Adrenal gland (tissue), 5 donors: ENCODE results near the gene TBCB.

Source experiments
- CTCF ChIP-seq, 6 experiments: fragments of 450-650 bp in 4 of 6; fragments of 200-600 bp in 2 of 6; sonication (generic) in 1 of 6; IDR thresholded peaks; 1 replicate in 5 of 6; 2 replicates in 1 of 6; pipeline versions ENCODE4 v1.5.1 to v1.8.0; 2016 to 2021; ENCODE audit warnings: antibody characterized with exemption in 6 of 6, mild to moderate bottlenecking in 2 of 6, moderate library complexity in 1 of 6
- POLR2A ChIP-seq, 2 donors: fragments of 450-650 bp; IDR thresholded peaks; one replicate each; pipeline ENCODE4 v1.6.1; 2017; ENCODE audit warnings: antibody characterized with exemption in 2 of 2, mild to moderate bottlenecking in 2 of 2, moderate library complexity in 1 of 2
- donor health status: DM: no; HTN: no; CAD: no.

GRCh38 chr19:36093687-36094086 lies 21.6 kb upstream of the TBCB start:
- TF ChIP-seq CTCF (IDR thresholded peaks at IDR 0.05) (no peak), POLR2A (IDR thresholded peaks at IDR 0.05) (no peak)
